H1 (cell line): ENCODE data around the gene FLT1. TPM values are rescaled to one million over a fixed set of nuclear protein-coding genes. Genes with fewer than 3 reads are reported as not detected.

ENCODE experiments used
- CTCF ChIA-PET: fragments of 300-600 bp; sonication (Branson Sonifier 250); formaldehyde crosslinking; loops from one replicate; lab custom pipeline; 2021; ENCODE audit not compliant: partially characterized antibody; lab: Charles Lee
- POLR2A ChIA-PET: fragments of 300-600 bp; sonication (Branson Sonifier 250); formaldehyde crosslinking; loops from one replicate; lab custom pipeline; 2021; ENCODE audit warnings: inconsistent platforms; ENCODE audit not compliant: partially characterized antibody; lab: Charles Lee
- DNase-seq, 2 experiments: peaks; one replicate each; pipeline versions ENCODE4 v3.0.0 to v3.0.0-alpha.2; 2010 to 2022; ENCODE audit warnings: low spot score in 2 of 2, low read depth in 1 of 2, mixed read lengths in 1 of 2
- FAIRE-seq: peaks from 2 replicates; lab custom pipeline; 2011; peaks lifted over from hg19 to GRCh38; lab: Jason Lieb, UNC
- H2AFZ ChIP-seq: 2 replicates; pipeline ENCODE4 v1.8.1; 2012; ENCODE audit warnings: low read length, inconsistent platforms
- H2AK5ac ChIP-seq: 2 replicates; pipeline ENCODE4 v1.6.1; 2013; ENCODE audit warnings: low read depth, low read length
- H2BK120ac ChIP-seq: replicated peaks from 2 replicates; pipeline ENCODE3; 2013; ENCODE audit warnings: low read depth, low read length, inconsistent platforms
- H2BK12ac ChIP-seq: 2 replicates; pipeline ENCODE4 v1.6.1; 2013; ENCODE audit warnings: low read depth, low read length
- H2BK15ac ChIP-seq: 2 replicates; pipeline ENCODE4 v1.6.1; 2013; ENCODE audit warnings: low read length
- H2BK20ac ChIP-seq: 2 replicates; pipeline ENCODE4 v1.6.1; 2013; ENCODE audit warnings: low read length
- H2BK5ac ChIP-seq: 2 replicates; pipeline ENCODE4 v1.6.1; 2013; ENCODE audit warnings: low read depth, low read length
- H3K14ac ChIP-seq: 2 replicates; pipeline ENCODE4 v1.6.1; 2013; ENCODE audit warnings: inconsistent platforms; ENCODE audit not compliant: insufficient read length
- H3K18ac ChIP-seq: 2 replicates; pipeline ENCODE4 v1.6.1; 2013; ENCODE audit warnings: low read length; ENCODE audit errors: extremely low read depth
- H3K23ac ChIP-seq: 2 replicates; pipeline ENCODE4 v1.6.1; 2013; ENCODE audit warnings: inconsistent platforms; ENCODE audit not compliant: insufficient read length
- H3K23me2 ChIP-seq: 2 replicates; pipeline ENCODE4 v1.6.1; 2013; ENCODE audit warnings: low read depth, low read length
- H3K27ac ChIP-seq: 2 replicates; pipeline ENCODE4 v1.6.1; 2011; ENCODE audit warnings: low read depth, low read length, inconsistent platforms
- H3K27me3 ChIP-seq, 4 experiments: replicated peaks in 1 of 4; 1 replicate in 1 of 4; 2 replicates in 3 of 4; pipeline versions ENCODE4 v1.6.1 to v1.8.1; 2011 to 2013; ENCODE audit warnings: low read length in 3 of 4, mild to moderate bottlenecking in 3 of 4, inconsistent platforms in 2 of 4, mixed read lengths in 2 of 4, moderate library complexity in 1 of 4; ENCODE audit not compliant: control insufficient read depth in 3 of 4, insufficient read depth in 3 of 4; ENCODE audit errors: extremely low read depth in 1 of 4
- H3K36me3 ChIP-seq, 4 experiments: 2 replicates each; pipeline versions ENCODE4 v1.6.1 to v1.8.1; 2011 to 2013; ENCODE audit warnings: mild to moderate bottlenecking in 4 of 4, low read length in 3 of 4, moderate library complexity in 2 of 4, control low read depth in 1 of 4, inconsistent platforms in 1 of 4; ENCODE audit not compliant: insufficient read depth in 4 of 4, control insufficient read depth in 2 of 4
- H3K4ac ChIP-seq: replicated peaks from 2 replicates; pipeline ENCODE3; 2013; ENCODE audit warnings: low read length, low read depth, mixed read lengths, inconsistent platforms; ENCODE audit not compliant: insufficient read length
- H3K4me1 ChIP-seq, 4 experiments: replicated peaks in 1 of 4; 1 replicate in 1 of 4; 2 replicates in 3 of 4; pipeline versions ENCODE4 v1.6.1 to v1.8.1; 2011 to 2013; ENCODE audit warnings: low read length in 3 of 4, inconsistent platforms in 2 of 4, mixed read lengths in 1 of 4; ENCODE audit not compliant: insufficient read depth in 4 of 4, control insufficient read depth in 3 of 4
- H3K4me2 ChIP-seq, 2 experiments: 2 replicates each; pipeline versions ENCODE4 v1.6.1 to v1.8.1; 2011 to 2013; ENCODE audit warnings: low read depth in 2 of 2, low read length in 2 of 2, control low read depth in 1 of 2, inconsistent platforms in 1 of 2, mild to moderate bottlenecking in 1 of 2; ENCODE audit not compliant: insufficient read depth in 1 of 2
- H3K4me3 ChIP-seq, 4 experiments: fragments of 200-600, 300-600 bp in 1 of 4; sonication (generic), shearing (Covaris generic), sonication (Bioruptor Twin) in 1 of 4; 2 replicates each; pipeline versions ENCODE4 v1.5.1 to v1.8.1; 2011 to 2016; ENCODE audit warnings: low read length in 4 of 4, low read depth in 3 of 4, control low read depth in 2 of 4, inconsistent platforms in 2 of 4, mild to moderate bottlenecking in 2 of 4, mixed read lengths in 1 of 4, moderate library complexity in 1 of 4; ENCODE audit not compliant: insufficient read depth in 2 of 4; ENCODE audit errors: extremely low read depth in 1 of 4
- H3K56ac ChIP-seq: replicated peaks from 2 replicates; pipeline ENCODE3; 2013; ENCODE audit warnings: low read depth, mild to moderate bottlenecking, mixed read lengths, low read length, inconsistent platforms; ENCODE audit not compliant: insufficient read length
- H3K79me1 ChIP-seq: 2 replicates; pipeline ENCODE4 v1.6.1; 2013; ENCODE audit warnings: low read depth, low read length, control low read depth
- H3K79me2 ChIP-seq, 2 experiments: 2 replicates each; pipeline versions ENCODE4 v1.6.1 to v1.8.1; 2012 to 2013; ENCODE audit warnings: low read length in 2 of 2, mild to moderate bottlenecking in 2 of 2, inconsistent platforms in 1 of 2; ENCODE audit not compliant: insufficient read depth in 2 of 2, control insufficient read depth in 1 of 2
- H3K9ac ChIP-seq, 4 experiments: replicated peaks in 1 of 4; 1 replicate in 1 of 4; 2 replicates in 3 of 4; pipeline versions ENCODE4 v1.6.1 to v1.8.1; 2011 to 2013; ENCODE audit warnings: low read depth in 3 of 4, low read length in 3 of 4, control low read depth in 2 of 4, mild to moderate bottlenecking in 2 of 4, moderate library complexity in 2 of 4, inconsistent platforms in 1 of 4; ENCODE audit errors: extremely low read depth in 1 of 4
- H3K9me3 ChIP-seq, 2 experiments: 2 replicates each; pipeline versions ENCODE4 v1.6.1 to v1.8.1; 2012 to 2013; ENCODE audit warnings: mild to moderate bottlenecking in 2 of 2, moderate library complexity in 2 of 2, control low read depth in 1 of 2, inconsistent platforms in 1 of 2, low read depth in 1 of 2, low read length in 1 of 2, mixed read lengths in 1 of 2; ENCODE audit not compliant: insufficient read depth in 2 of 2
- H4K20me1 ChIP-seq, 2 experiments: replicated peaks in 1 of 2; 2 replicates each; pipeline versions ENCODE3 to v1.8.1; 2011 to 2013; ENCODE audit warnings: inconsistent platforms in 2 of 2, low read length in 2 of 2, mild to moderate bottlenecking in 1 of 2; ENCODE audit not compliant: insufficient read depth in 2 of 2, control insufficient read depth in 1 of 2
- H4K5ac ChIP-seq: 2 replicates; pipeline ENCODE4 v1.6.1; 2013; ENCODE audit warnings: low read length, low read depth, mixed read lengths, inconsistent platforms; ENCODE audit not compliant: insufficient read length
- H4K8ac ChIP-seq: 2 replicates; pipeline ENCODE4 v1.8.0; 2013; ENCODE audit warnings: mild to moderate bottlenecking, moderate library complexity, low read length, inconsistent platforms; ENCODE audit not compliant: insufficient read depth; ENCODE audit errors: extremely low read depth
- H4K91ac ChIP-seq: replicated peaks from 2 replicates; pipeline ENCODE3; 2013; ENCODE audit warnings: low read length, mixed read lengths, inconsistent platforms; ENCODE audit not compliant: insufficient read length
- BRCA1 ChIP-seq: IDR thresholded peaks from 2 replicates; pipeline ENCODE4 v1.6.1; 2012; ENCODE audit warnings: low read depth, low read length, improper control_type of control experiment
- CTBP2 ChIP-seq: IDR thresholded peaks from 2 replicates; pipeline ENCODE4 v1.7.0; 2011; ENCODE audit warnings: borderline replicate concordance, mild to moderate bottlenecking, moderate library complexity, mixed read lengths, low read length; ENCODE audit not compliant: insufficient read depth, insufficient read length
- HDAC2 ChIP-seq, 2 experiments: fragments of 300-600 bp in 1 of 2; sonication (generic) in 1 of 2; IDR thresholded peaks; 2 replicates each; pipeline ENCODE4 v1.6.1; 2011 to 2012; ENCODE audit warnings: low read depth in 2 of 2, low read length in 2 of 2, mild to moderate bottlenecking in 2 of 2, moderate library complexity in 2 of 2, borderline replicate concordance in 1 of 2, inconsistent platforms in 1 of 2
- JUN ChIP-seq: IDR thresholded peaks from 2 replicates; pipeline ENCODE4 v1.6.1; 2011; ENCODE audit warnings: low read depth, mild to moderate bottlenecking, improper control_type of control experiment, low read length
- JUND ChIP-seq: IDR thresholded peaks from 2 replicates; pipeline ENCODE4 v1.6.1; 2011; ENCODE audit warnings: mild to moderate bottlenecking, improper control_type of control experiment, low read length
- KDM5A ChIP-seq: fragments of 200-600 bp; IDR thresholded peaks from 2 replicates; pipeline ENCODE4 v1.7.1; 2012; ENCODE audit warnings: mild to moderate bottlenecking, low read length, inconsistent platforms, mixed read lengths
- NRF1 ChIP-seq: IDR thresholded peaks from 2 replicates; pipeline ENCODE4 v1.6.1; 2011; ENCODE audit warnings: mild to moderate bottlenecking, low read depth, low read length, improper control_type of control experiment
- POLR2AphosphoS5 ChIP-seq: IDR thresholded peaks from 2 replicates; pipeline ENCODE4 v1.6.1; 2011; ENCODE audit warnings: low read depth, low read length
- RFX5 ChIP-seq: IDR thresholded peaks from 2 replicates; pipeline ENCODE4 v1.6.1; 2011; ENCODE audit warnings: low read depth, low read length, improper control_type of control experiment, borderline replicate concordance
- TEAD4 ChIP-seq: IDR thresholded peaks from 2 replicates; pipeline ENCODE4 v1.6.1; 2012; ENCODE audit warnings: low read depth, low read length, inconsistent platforms, mixed read lengths
- ZNF274 ChIP-seq: IDR thresholded peaks from 2 replicates; pipeline ENCODE4 v1.7.0; 2012; ENCODE audit warnings: low read length, borderline replicate concordance; ENCODE audit errors: extremely low read depth
- WGBS, 2 experiments: shearing (Covaris generic) in 1 of 2; methylation state at CpG; one replicate each; pipeline versions ENCODE4 v1.1.6 to v1.1.7; 2013 to 2015; ENCODE audit warnings: low lambda C conversion rate in 2 of 2, mixed read lengths in 2 of 2, inconsistent platforms in 1 of 2, low coverage in 1 of 2, missing lambda C conversion rate in 1 of 2; ENCODE audit not compliant: insufficient replicate concordance in 2 of 2, insufficient coverage in 1 of 2, insufficient read length in 1 of 2; ENCODE audit errors: extremely low coverage in 1 of 2, missing lambda C conversion rate in 1 of 2; 5-methylcytosine and 5-hydroxymethylcytosine counted together
- polyA plus RNA-seq, 7 experiments: library from polyadenylated mRNA; depleted of rRNA in 3 of 7; stranded (reverse) in 5 of 7; unstranded in 2 of 7; fragments of >200 nt in 5 of 7; fragments of 200-250 nt in 2 of 7; gene quantifications; 1 replicate in 5 of 7; 2 replicates in 1 of 7; 4 replicates in 1 of 7; pipeline versions ENCODE4 v1.2.1 to v1.2.3, GENCODE V29; 2011 to 2013; ENCODE audit warnings: missing spikeins in 2 of 7, mixed read lengths in 2 of 7
- total RNA-seq: library from RNA; stranded (reverse); fragmentation: NEBNext Ultra II Directional; extraction: Animal tissue kit (Norgen Biotek cat#: 25700); gene quantifications from 2 replicates; pipeline ENCODE4 v1.2.1, GENCODE V29; 2021

The FLT1 gene
- total and polyA plus RNA-seq, 2 of the 8 experiments (the other 6 are each of a cell fraction or from before 2014, with no cell fraction given) = 19.7 to 90.2 TPM

- Histone ChIP-seq H3K79me2 (no peaks in the 10 kb centered on the region; a peak in 1 of 4 replicates), H3K36me3 (no peaks in the 10 kb centered on the region), H3K4me3 (no peak overlapping the region), H3K23me2 (peaks cover 7% of the 10 kb centered on the region), H3K4me2 (no peak overlapping the region), H4K91ac (no peak overlapping the region), H3K4me1 (peaks cover 8 to 16% (median 13%) of the 10 kb centered on the region in 4 experiments), H2AK5ac (no peak overlapping the region), H3K18ac (no peak overlapping the region), H4K8ac (no peak overlapping the region), H2BK5ac (no peak overlapping the region), H2BK20ac (no peak overlapping the region), H3K27ac (no peak overlapping the region), H4K20me1 (peaks cover 0 to 3% of the 10 kb centered on the region in 2 experiments), H3K14ac (no peak overlapping the region), H3K56ac (no peak overlapping the region), H3K27me3 (peaks cover 0 to 4% (median 0%) of the 10 kb centered on the region in 4 experiments; a peak in 2 of 7 replicates), H2BK120ac (no peak overlapping the region), H2BK12ac (no peak overlapping the region), H3K9me3 (no peaks in the 10 kb centered on the region), H3K4ac (no peak overlapping the region), H2AFZ (no peak overlapping the region), H4K5ac (no peak overlapping the region), H3K9ac (no peak overlapping the region), H2BK15ac (no peak overlapping the region), H3K23ac (no peak overlapping the region), H3K79me1 (no peaks in the 10 kb centered on the region)
- DNase-seq (no peak), FAIRE-seq (no peak)
- 82% methylated on average over 10 of the region's 10 CpGs; no CpG with 5 or more reads in 1 of the 2 experiments for WGBS, 2 experiments
- no peak for TF ChIP-seq BRCA1
- no peak for TF ChIP-seq CTBP2
- TF ChIP-seq JUN = no peak
- no peak for TF ChIP-seq HDAC2 (IDR thresholded peaks at IDR 0.05; ENCODE audit: borderline replicate concordance in 1 of 2, low read depth in 2 of 2, low read length in 2 of 2)
- TF ChIP-seq RFX5 = no peak
- no peak for TF ChIP-seq TEAD4
- no peak for TF ChIP-seq ZNF274
- TF ChIP-seq NRF1 = no peak
- TF ChIP-seq POLR2AphosphoS5 = no peak
- no peak for TF ChIP-seq KDM5A
- TF ChIP-seq JUND = no peak
- POLR2A ChIA-PET = interaction anchor here (0.6 kb wide), 1 partner anchor 98 kb away, joined by 3 read pairs; no protein-coding TSS in a partner anchor
- CTCF ChIA-PET = interaction anchor here (0.6 to 1.1 kb wide), 3 partner anchors 10 to 177 kb away, joined by 4 to 6 read pairs (median 4); no protein-coding TSS in a partner anchor
Measured at GRCh38 chr13:28526876-28527275, 31.9 kb upstream of the FLT1 start.
